ENCODE measurements around the gene SAPCD2. TPM values are rescaled to one million over a fixed set of nuclear protein-coding genes. Genes with fewer than 3 reads are reported as not detected.

SAPCD2 gene
- total RNA-seq, 2 experiments from 2014 or later = 0.17 to 0.19 TPM

GRCh38 chr9:137062384-137062783 lies 8.0 kb downstream of the SAPCD2 start:
- H3K4me1 ChIP-seq (ENCODE audit: insufficient read depth, low read length) = peaks cover 7% of the 10 kb centered on the region
- H3K27me3 Mint-ChIP-seq = no peaks in the 10 kb centered on the region
- H3K4me3 Mint-ChIP-seq = no peak overlapping the region
- H3K36me3 Mint-ChIP-seq (ENCODE audit: low read depth) = no peaks in the 10 kb centered on the region
- no peak for DNase-seq
- H3K27ac Mint-ChIP-seq = no peak overlapping the region
- CTCF ChIA-PET = no interaction called here
- H3K9me3 Mint-ChIP-seq = no peaks in the 10 kb centered on the region
- intact Hi-C loops (cut with DNase I, micrococcal nuclease) = loop anchor here in 1 of 2 experiments (10.0 kb wide), 1 partner anchor 278 kb away; no protein-coding TSS in a partner anchor
- H3K4me3 ChIP-seq (ENCODE audit: low read length) = no peak overlapping the region
- no peaks in the 10 kb centered on the region for H3K36me3 ChIP-seq (ENCODE audit: insufficient read depth, low read length)
- no peaks in the 10 kb centered on the region for H3K27me3 ChIP-seq (ENCODE audit: control insufficient read depth in 1 of 2, insufficient read depth in 2 of 2, low read length in 2 of 2)
- H3K27ac ChIP-seq (ENCODE audit: low read depth in 1 of 2, low read length in 2 of 2) = no peak overlapping the region
- TF ChIP-seq, protein P1, sequence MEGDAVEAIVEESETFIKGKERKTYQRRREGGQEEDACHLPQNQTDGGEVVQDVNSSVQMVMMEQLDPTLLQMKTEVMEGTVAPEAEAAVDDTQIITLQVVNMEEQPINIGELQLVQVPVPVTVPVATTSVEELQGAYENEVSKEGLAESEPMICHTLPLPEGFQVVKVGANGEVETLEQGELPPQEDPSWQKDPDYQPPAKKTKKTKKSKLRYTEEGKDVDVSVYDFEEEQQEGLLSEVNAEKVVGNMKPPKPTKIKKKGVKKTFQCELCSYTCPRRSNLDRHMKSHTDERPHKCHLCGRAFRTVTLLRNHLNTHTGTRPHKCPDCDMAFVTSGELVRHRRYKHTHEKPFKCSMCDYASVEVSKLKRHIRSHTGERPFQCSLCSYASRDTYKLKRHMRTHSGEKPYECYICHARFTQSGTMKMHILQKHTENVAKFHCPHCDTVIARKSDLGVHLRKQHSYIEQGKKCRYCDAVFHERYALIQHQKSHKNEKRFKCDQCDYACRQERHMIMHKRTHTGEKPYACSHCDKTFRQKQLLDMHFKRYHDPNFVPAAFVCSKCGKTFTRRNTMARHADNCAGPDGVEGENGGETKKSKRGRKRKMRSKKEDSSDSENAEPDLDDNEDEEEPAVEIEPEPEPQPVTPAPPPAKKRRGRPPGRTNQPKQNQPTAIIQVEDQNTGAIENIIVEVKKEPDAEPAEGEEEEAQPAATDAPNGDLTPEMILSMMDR (IDR thresholded peaks at IDR 0.05) = no peak
- ATAC-seq (ENCODE audit: poor library complexity) = no peak
- no peaks in the 10 kb centered on the region for H3K9me3 ChIP-seq (ENCODE audit: control insufficient read depth in 1 of 2, insufficient read depth in 1 of 2, low read length in 2 of 2)
- POLR2A ChIA-PET = no interaction called here
- no peaks in the 10 kb centered on the region for H3K4me1 Mint-ChIP-seq (ENCODE audit: low read depth)

GRCh38 chr9:137058521-137059234 lies 11.7 kb downstream of the SAPCD2 start:
- Histone ChIP-seq H3K9me3 (ENCODE audit: control insufficient read depth in 1 of 2, insufficient read depth in 1 of 2, low read length in 2 of 2) (no peaks in the 10 kb centered on the region), H3K27ac (ENCODE audit: low read depth in 1 of 2, low read length in 2 of 2) (no peak overlapping the region), H3K4me3 (ENCODE audit: low read length) (no peak overlapping the region), H3K4me1 (ENCODE audit: insufficient read depth, low read length) (peaks cover 5% of the 10 kb centered on the region), H3K36me3 (ENCODE audit: insufficient read depth, low read length) (no peaks in the 10 kb centered on the region), H3K27me3 (ENCODE audit: control insufficient read depth in 1 of 2, insufficient read depth in 2 of 2, low read length in 2 of 2) (peaks cover under 1 to 3% of the 10 kb centered on the region in 2 experiments)
- no peak overlapping the region for H3K4me3 Mint-ChIP-seq
- DNase-seq = no peak
- H3K4me1 Mint-ChIP-seq (ENCODE audit: low read depth) = no peaks in the 10 kb centered on the region
- H3K9me3 Mint-ChIP-seq = no peaks in the 10 kb centered on the region
- ChIA-PET POLR2A (no interaction called here), CTCF (interaction anchor here (0.7 to 0.9 kb wide), 2 partner anchors 9 to 12 kb away, joined by 3 to 4 read pairs; partner anchors contain the start of gene NPDC1)
- TF ChIP-seq, protein P1 (IDR thresholded peaks at IDR 0.05) = no peak
- ATAC-seq (ENCODE audit: poor library complexity) = no peak
- H3K36me3 Mint-ChIP-seq (ENCODE audit: low read depth) = no peaks in the 10 kb centered on the region
- intact Hi-C loops (cut with DNase I, micrococcal nuclease) = no loop called here
- no peaks in the 10 kb centered on the region for H3K27me3 Mint-ChIP-seq
- H3K27ac Mint-ChIP-seq = no peak overlapping the region

GRCh38 chr9:137057545-137057944 lies 12.8 kb downstream of the SAPCD2 start:
- H3K27me3 Mint-ChIP-seq = peaks cover 4% of the 10 kb centered on the region
- no peaks in the 10 kb centered on the region for H3K36me3 Mint-ChIP-seq (ENCODE audit: low read depth)
- TF ChIP-seq, protein P1 (IDR thresholded peaks at IDR 0.05) = no peak
- no peak overlapping the region for H3K4me3 Mint-ChIP-seq
- peaks cover 0 to 7% of the 10 kb centered on the region in 2 experiments for H3K9me3 ChIP-seq (ENCODE audit: control insufficient read depth in 1 of 2, insufficient read depth in 1 of 2, low read length in 2 of 2)
- H3K27me3 ChIP-seq (ENCODE audit: control insufficient read depth in 1 of 2, insufficient read depth in 2 of 2, low read length in 2 of 2) = peaks cover 10 to 11% of the 10 kb centered on the region in 2 experiments
- H3K4me1 Mint-ChIP-seq (ENCODE audit: low read depth) = no peaks in the 10 kb centered on the region
- no peaks in the 10 kb centered on the region for H3K36me3 ChIP-seq (ENCODE audit: insufficient read depth, low read length)
- POLR2A ChIA-PET = no interaction called here
- ATAC-seq (ENCODE audit: poor library complexity) (no peak), DNase-seq (no peak)
- CTCF ChIA-PET = interaction anchor here (1.3 kb wide), 1 partner anchor 11 kb away, joined by 3 read pairs; no protein-coding TSS in a partner anchor
- H3K9me3 Mint-ChIP-seq = no peaks in the 10 kb centered on the region
- H3K27ac ChIP-seq (ENCODE audit: low read depth in 1 of 2, low read length in 2 of 2) = no peak overlapping the region
- peaks cover 16% of the 10 kb centered on the region for H3K4me1 ChIP-seq (ENCODE audit: insufficient read depth, low read length)
- no peak overlapping the region for H3K27ac Mint-ChIP-seq
- H3K4me3 ChIP-seq (ENCODE audit: low read length) = no peak overlapping the region
- intact Hi-C loops (cut with DNase I, micrococcal nuclease) = no loop called here

All from CD4-positive, alpha-beta T cell (primary cell).